Measurements from ENCODE around the gene FEM1A. TPM values are rescaled to one million over a fixed set of nuclear protein-coding genes. Genes with fewer than 3 reads are reported as not detected.

FEM1A gene
- total and polyA plus RNA-seq, 9 of the 15 experiments (the other 6 are each of a cell fraction or from before 2014, with no cell fraction given) = 0.08 to 19.0 (median 6.8) TPM

DNA sequence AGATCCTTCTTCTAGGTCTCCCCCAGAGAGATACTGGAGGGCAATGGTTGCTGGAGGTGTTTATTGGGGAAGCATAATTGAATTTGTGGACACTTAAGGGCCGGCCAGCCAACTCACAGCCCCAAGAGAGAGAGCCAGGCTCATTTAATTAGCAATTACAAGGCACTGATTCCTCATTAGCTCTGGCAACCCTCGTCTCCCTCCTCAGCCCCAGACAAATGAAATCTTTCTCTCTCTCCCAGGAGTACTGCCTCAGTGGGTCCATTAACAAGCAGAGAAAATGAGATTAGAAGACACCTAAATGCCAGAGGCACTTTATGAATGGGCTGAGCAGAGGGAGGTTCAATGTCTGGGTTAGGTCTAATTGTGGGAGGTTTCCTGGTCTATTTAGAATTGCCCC is 19.0 kb upstream of the FEM1A start (continued):
- TF ChIP-seq ZNF175 (CRISPR knock-in tag; IDR thresholded peaks at IDR 0.05; ENCODE audit: low read depth) (no peak), ATF4 (CRISPR knock-in tag; IDR thresholded peaks at IDR 0.05) (no peak), ATF6 (CRISPR knock-in tag; IDR thresholded peaks at IDR 0.05) (no peak), ZNF778 (CRISPR knock-in tag; IDR thresholded peaks at IDR 0.05) (no peak), ZNF197 (CRISPR knock-in tag; IDR thresholded peaks at IDR 0.05; ENCODE audit: low read depth) (no peak), YY1 (IDR thresholded peaks at IDR 0.05; ENCODE audit: borderline replicate concordance in 1 of 3, control insufficient read depth in 1 of 3, extremely low read depth in 1 of 3, insufficient read depth in 3 of 3, insufficient read length in 1 of 3, insufficient replicate concordance in 2 of 3, low read depth in 1 of 3, low read length in 2 of 3) (no peak), ZFP30 (CRISPR knock-in tag; IDR thresholded peaks at IDR 0.05; ENCODE audit: borderline replicate concordance) (no peak), HLTF (IDR thresholded peaks at IDR 0.05) (no peak)
